Posterior vena cava (tissue), 2 donors: ENCODE data around the gene CCDC102B. TPM values are rescaled to one million over a fixed set of nuclear protein-coding genes. Genes with fewer than 3 reads are reported as not detected.

Experiments used
- DNase-seq: peaks from one replicate; pipeline ENCODE4 v3.0.0-alpha.2; 2020; ENCODE audit warnings: low spot score
- intact Hi-C, 2 donors: fragments of 100-400 bp; cut with DNase I; formaldehyde crosslinking; loops; one replicate each; pipeline versions ENCODE4 v1.14.1 to v1.14.2; 2022 to 2023
- total RNA-seq, 2 donors: library from RNA; stranded (reverse); fragmentation: NEBNext Ultra II Directional; extraction: Animal tissue kit (Norgen Biotek cat#: 25700); gene quantifications; one replicate each; pipeline ENCODE4 v1.2.1, GENCODE V29; 2021
- donor health status: DM: yes; HTN: yes; CAD: no.
- donor health status: DM: yes; HTN: yes; CAD: no.

Gene CCDC102B
- total RNA-seq, 2 donors from 2014 or later, result 10.4 to 22.7 TPM

GRCh38 chr18:68818584-68818983, 20.7 kb downstream of the CCDC102B start:
- intact Hi-C loops, result no loop called here
- DNase-seq, result no peak

GRCh38 chr18:68822926-68823325, 25.0 kb downstream of the CCDC102B start:
- no peak for DNase-seq
- intact Hi-C loops, result loop anchor here in 1 of 2 donors (2.0 kb wide), 1 partner anchor 90 kb away; no protein-coding TSS in a partner anchor

- peak; percentile 78 for DNase-seq
- intact Hi-C loops, result no loop called here
Observed at GRCh38 chr18:68826121-68826520, 28.2 kb downstream of the CCDC102B start.

GRCh38 chr18:68830256-68831045, 32.6 kb downstream of the CCDC102B start:
- DNase-seq, result no peak
- intact Hi-C loops, result no loop called here

- intact Hi-C loops, result no loop called here
- DNase-seq, result no peak
Observed at GRCh38 chr18:68833756-68834155, 35.9 kb downstream of the CCDC102B start.

- intact Hi-C loops, result no loop called here
- no peak for DNase-seq
Observed at GRCh38 chr18:68837665-68838451, 40.0 kb downstream of the CCDC102B start.

- intact Hi-C loops, result no loop called here
- DNase-seq, result no peak
Observed at GRCh38 chr18:68839701-68840100, 41.8 kb downstream of the CCDC102B start.

GRCh38 chr18:68840554-68841263, 42.8 kb downstream of the CCDC102B start:
- DNase-seq, result no peak

GRCh38 chr18:68841301-68841700, 43.4 kb downstream of the CCDC102B start:
- intact Hi-C loops, result no loop called here
- DNase-seq, result no peak

More at GRCh38 chr18:68840554-68841263, 42.8 kb downstream of the CCDC102B start:
- intact Hi-C loops, result no loop called here

- intact Hi-C loops, result no loop called here
- no peak for DNase-seq
Observed at GRCh38 chr18:68842951-68843350, 45.1 kb downstream of the CCDC102B start.

GRCh38 chr18:68843473-68844089, 45.7 kb downstream of the CCDC102B start:
- intact Hi-C loops, result no loop called here

GRCh38 chr18:68847219-68847837, 49.4 kb downstream of the CCDC102B start:
- intact Hi-C loops, result no loop called here
- DNase-seq, result no peak

More at GRCh38 chr18:68843473-68844089, 45.7 kb downstream of the CCDC102B start:
- DNase-seq, result no peak

GRCh38 chr18:68848242-68848641, 50.4 kb downstream of the CCDC102B start:
- DNase-seq, result no peak
- intact Hi-C loops, result no loop called here

GRCh38 chr18:68854786-68855391, 57.0 kb downstream of the CCDC102B start:
- DNase-seq, result no peak
- intact Hi-C loops, result loop anchor here in 1 of 2 donors (10.0 kb wide), 1 partner anchor 1240 kb away; no protein-coding TSS in a partner anchor

GRCh38 chr18:68855491-68855890, 57.6 kb downstream of the CCDC102B start:
- intact Hi-C loops, result loop anchor here in 1 of 2 donors (10.0 kb wide), 1 partner anchor 1239 kb away; no protein-coding TSS in a partner anchor
- DNase-seq, result no peak

GRCh38 chr18:68861365-68861764, 63.5 kb downstream of the CCDC102B start:
- intact Hi-C loops, result no loop called here
- DNase-seq, result no peak

GRCh38 chr18:68865021-68865420, 67.1 kb downstream of the CCDC102B start:
- intact Hi-C loops, result no loop called here
- DNase-seq, result no peak

GRCh38 chr18:68865503-68865902, 67.6 kb downstream of the CCDC102B start:
- intact Hi-C loops, result no loop called here
- DNase-seq, result no peak
